GM18873 (cell line): ENCODE data around the gene GDPGP1.
"Not testable (repeated sequence)": the region's sequence is repeated elsewhere in the genome, so short reads cannot be mapped to it uniquely, and the experiment has no call there.

ENCODE experiments used
- ATAC-seq: cut with Tn5 transposase; IDR thresholded peaks from one replicate; pipeline ENCODE4 v1.9.1; 2021; ENCODE audit warnings: mild to moderate bottlenecking, moderate library complexity, moderate number of reproducible peaks; ENCODE audit not compliant: unreplicated experiment, low FRiP score

Gene GDPGP1

GRCh38 chr15:90234096-90234988, at the start of gene GDPGP1:
Gene GDPGP1 (plus strand): TSS chr15:90234209. CDS start chr15:90240909, 6,700 bp downstream.
- peak; percentile 57 for ATAC-seq

- ATAC-seq = peak; percentile 41
Measured at GRCh38 chr15:90184786-90185704, 49.0 kb upstream of the GDPGP1 start.

- no peak for ATAC-seq
Measured at GRCh38 chr15:90187257-90187868, 46.6 kb upstream of the GDPGP1 start.

- not testable (repeated sequence) for ATAC-seq
Measured at GRCh38 chr15:90188065-90188464, 45.9 kb upstream of the GDPGP1 start.

- ATAC-seq = no peak
Measured at GRCh38 chr15:90188914-90189748, 44.9 kb upstream of the GDPGP1 start.

- no peak for ATAC-seq
Measured at GRCh38 chr15:90189781-90190467, 44.1 kb upstream of the GDPGP1 start.

GRCh38 chr15:90190606-90191343, 43.2 kb upstream of the GDPGP1 start:
- no peak for ATAC-seq

- no peak for ATAC-seq
Measured at GRCh38 chr15:90191344-90191687, 42.7 kb upstream of the GDPGP1 start.

GRCh38 chr15:90191794-90192509, 42.1 kb upstream of the GDPGP1 start:
- peak; percentile 61 for ATAC-seq

- ATAC-seq = no peak
Measured at GRCh38 chr15:90192961-90193786, 40.8 kb upstream of the GDPGP1 start.

- ATAC-seq = no peak
Measured at GRCh38 chr15:90194655-90195054, 39.4 kb upstream of the GDPGP1 start.

GRCh38 chr15:90200534-90201129, 33.4 kb upstream of the GDPGP1 start:
- peak; percentile 13 for ATAC-seq

- ATAC-seq = peak; percentile 64
Measured at GRCh38 chr15:90201130-90201943, 32.7 kb upstream of the GDPGP1 start, which contains the start of gene SEMA4B. Gene SEMA4B (plus strand): TSS chr15:90201330. CDS start chr15:90201579, 249 bp downstream.

GRCh38 chr15:90201944-90202375, 32.0 kb upstream of the GDPGP1 start:
- no peak for ATAC-seq

GRCh38 chr15:90202929-90203328, 31.1 kb upstream of the GDPGP1 start:
- no peak for ATAC-seq

- ATAC-seq = no peak
Measured at GRCh38 chr15:90203473-90203872, 30.5 kb upstream of the GDPGP1 start.
